ENCODE results near the gene MYOCOS.

Gene MYOCOS

GRCh38 chr1:171674431-171675405, 52.7 kb downstream of the MYOCOS start:
- TF ChIP-seq CTCF (IDR thresholded peaks at IDR 0.05; ENCODE audit: low read depth, low read length, missing control alignments), result no peak
- H3K4me3 ChIP-seq (ENCODE audit: low read depth, low read length), result no peak overlapping the region
- no peak for DNase-seq (ENCODE audit: low read depth)
